Right atrium auricular region (tissue), 2 donors: ENCODE measurements around the gene CNOT6. TPM values are rescaled to one million over a fixed set of nuclear protein-coding genes. Genes with fewer than 3 reads are reported as not detected.

Experiments
- DNase-seq: peaks from one replicate; pipeline ENCODE4 v3.0.0-alpha.2; 2019; ENCODE audit warnings: low spot score
- H3K27ac ChIP-seq, 2 donors: fragments of 200-600 bp; sonication (generic); 1 replicate in 1 of 2; 2 replicates in 1 of 2; pipeline ENCODE4 v1.5.1; 2016 to 2019
- H3K27me3 ChIP-seq, 2 donors: fragments of 200-600 bp; sonication (generic); one replicate each; pipeline versions ENCODE4 v1.5.1 to v1.6.0; 2017 to 2019
- H3K36me3 ChIP-seq: fragments of 200-600 bp; sonication (generic); one replicate; pipeline ENCODE4 v1.5.1; 2016
- H3K4me1 ChIP-seq, 2 donors: fragments of 200-600 bp; sonication (generic); one replicate each; pipeline versions ENCODE4 v1.5.1 to v1.6.0; 2017 to 2019
- H3K4me3 ChIP-seq, 2 donors: fragments of 200-600 bp; sonication (generic); 1 replicate in 1 of 2; 2 replicates in 1 of 2; pipeline ENCODE4 v1.5.1; 2017 to 2019; ENCODE audit warnings: mild to moderate bottlenecking in 1 of 2, moderate library complexity in 1 of 2
- H3K9me3 ChIP-seq, 2 donors: fragments of 200-600 bp; sonication (generic); one replicate each; pipeline ENCODE4 v1.5.1; 2019
- CTCF ChIP-seq, 2 donors: fragments of 200-600 bp; sonication (generic); IDR thresholded peaks; one replicate each; pipeline ENCODE4 v1.5.1; 2019; ENCODE audit warnings: antibody characterized with exemption in 2 of 2
- total RNA-seq, 2 donors: library from RNA; depleted of rRNA; stranded (reverse); fragments of >200 nt; gene quantifications; one replicate each; pipeline ENCODE4 v1.1.0, GENCODE V29; 2016

The CNOT6 gene
- total RNA-seq, 2 donors from 2014 or later, result 7.2 to 7.7 TPM

DNA sequence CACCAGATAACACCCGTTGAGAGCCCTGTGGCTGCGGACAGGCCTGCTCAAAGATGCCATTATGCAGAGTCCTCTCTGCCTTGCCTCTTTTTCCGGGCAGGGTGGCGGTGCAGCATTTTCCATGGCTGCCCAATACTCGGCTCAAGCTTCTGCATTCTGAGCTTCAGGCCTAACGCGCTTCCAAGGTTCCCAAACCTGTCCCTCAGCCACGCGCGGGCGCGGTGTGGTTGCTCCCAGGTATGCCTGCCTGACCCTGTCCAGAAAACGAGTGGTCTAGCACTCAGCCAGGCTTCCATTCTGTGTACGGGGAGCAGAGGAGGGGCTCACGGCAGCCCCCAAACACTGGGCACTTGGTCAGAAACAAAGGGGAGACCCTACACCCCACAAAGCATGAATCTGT lies 27.9 kb upstream of the CNOT6 start:
- H3K9me3 ChIP-seq, result no peaks in the 10 kb centered on the region
- H3K4me3 ChIP-seq, result no peak overlapping the region
- no peak overlapping the region for H3K27ac ChIP-seq
- DNase-seq, result no peak
- H3K27me3 ChIP-seq, result no peaks in the 10 kb centered on the region
- H3K4me1 ChIP-seq, result no peaks in the 10 kb centered on the region
- TF ChIP-seq CTCF (IDR thresholded peaks at IDR 0.05), result no peak
- H3K36me3 ChIP-seq, result no peaks in the 10 kb centered on the region

DNA sequence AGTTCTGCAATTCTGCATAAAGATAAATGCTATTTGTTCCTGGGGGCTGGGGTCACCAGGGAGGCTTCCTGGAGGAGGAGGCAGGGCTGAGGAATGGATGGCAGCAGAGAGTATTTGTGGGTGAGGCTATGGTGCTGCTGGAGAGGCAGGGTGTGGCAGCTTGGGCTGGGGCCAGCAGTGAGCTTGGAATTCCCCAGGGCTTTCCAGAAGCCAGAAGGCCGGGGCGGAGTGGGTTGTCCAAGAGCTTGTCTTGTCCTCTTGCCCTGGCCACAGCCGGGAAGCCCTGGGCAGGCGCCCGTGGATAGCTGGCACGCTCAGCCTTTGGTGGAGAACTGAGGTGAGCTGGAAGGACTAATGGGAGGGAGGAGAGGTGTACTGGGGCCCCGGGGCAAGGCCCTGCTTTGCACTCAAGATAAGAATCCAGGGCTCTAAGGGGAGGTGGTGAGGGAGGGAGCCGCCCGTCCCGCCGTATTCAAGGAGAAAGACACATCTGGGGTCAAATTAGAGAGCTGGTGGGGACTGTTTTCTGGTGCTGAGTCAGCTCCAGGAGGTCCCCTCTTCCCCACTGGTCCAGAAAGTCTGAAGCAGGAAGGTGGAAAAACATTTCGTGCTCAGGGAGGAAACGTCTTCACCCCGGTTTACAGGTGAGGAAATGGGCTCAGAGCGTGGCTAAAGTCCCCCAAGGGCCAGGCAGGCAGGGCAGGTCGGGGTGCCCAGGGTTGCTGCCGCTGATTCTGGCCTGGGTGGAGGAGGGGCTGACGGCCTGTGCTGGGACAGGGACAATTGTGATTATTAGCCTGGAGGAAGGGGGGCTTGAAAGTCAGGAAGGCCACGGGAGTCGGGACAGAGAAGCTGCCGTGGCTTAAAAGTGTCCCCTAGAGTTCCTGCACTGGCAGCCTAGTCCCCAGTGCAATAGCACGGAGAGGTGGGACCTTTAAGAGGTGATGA lies 26.9 kb upstream of the CNOT6 start:
- H3K36me3 ChIP-seq, result no peaks in the 10 kb centered on the region
- no peak overlapping the region for H3K27ac ChIP-seq
- no peaks in the 10 kb centered on the region for H3K4me1 ChIP-seq
- no peak for DNase-seq
- no peaks in the 10 kb centered on the region for H3K9me3 ChIP-seq
- no peak for TF ChIP-seq CTCF (IDR thresholded peaks at IDR 0.05)
- H3K27me3 ChIP-seq, result no peaks in the 10 kb centered on the region
- no peak overlapping the region for H3K4me3 ChIP-seq

DNA sequence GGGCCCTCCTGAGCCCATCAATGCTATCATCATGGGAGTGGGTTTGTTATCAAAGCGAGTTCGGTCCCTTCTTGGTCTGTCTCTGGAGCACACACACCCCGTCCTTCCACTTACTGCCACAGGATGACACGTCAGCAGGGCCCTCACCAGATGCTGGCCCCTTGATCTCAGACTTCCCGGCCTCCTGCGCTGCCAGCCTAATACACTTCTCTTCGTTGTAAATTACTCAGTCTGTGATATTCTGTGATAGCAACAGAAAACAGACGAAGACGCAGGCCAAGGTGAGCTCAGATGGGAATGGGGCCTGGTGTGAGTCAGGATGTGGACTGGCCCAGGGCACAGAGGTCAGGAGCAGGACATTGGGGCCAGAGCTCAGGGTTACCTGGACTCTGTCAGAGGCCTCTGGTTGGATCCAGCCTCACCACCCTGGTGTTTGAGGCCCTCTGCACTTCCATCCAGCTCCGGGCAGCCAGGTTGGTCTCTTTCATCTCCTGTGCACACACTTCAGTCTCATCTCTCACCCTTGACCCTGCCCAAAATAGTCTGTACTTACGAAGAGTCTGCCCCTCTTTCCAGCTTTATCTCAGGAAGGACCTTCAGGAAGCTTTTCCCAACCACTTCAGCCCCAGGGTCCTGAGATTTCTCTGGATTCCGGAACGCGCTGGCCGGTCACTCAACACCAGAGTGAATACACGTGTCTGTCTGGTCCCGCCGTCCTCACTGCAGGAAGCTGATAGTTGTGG lies 26.0 kb upstream of the CNOT6 start:
- Histone ChIP-seq H3K4me1 (no peaks in the 10 kb centered on the region), H3K4me3 (no peak overlapping the region), H3K9me3 (no peaks in the 10 kb centered on the region), H3K27me3 (no peaks in the 10 kb centered on the region), H3K27ac (no peak overlapping the region), H3K36me3 (no peaks in the 10 kb centered on the region)
- TF ChIP-seq CTCF (IDR thresholded peaks at IDR 0.05), result no peak
- DNase-seq, result no peak

DNA sequence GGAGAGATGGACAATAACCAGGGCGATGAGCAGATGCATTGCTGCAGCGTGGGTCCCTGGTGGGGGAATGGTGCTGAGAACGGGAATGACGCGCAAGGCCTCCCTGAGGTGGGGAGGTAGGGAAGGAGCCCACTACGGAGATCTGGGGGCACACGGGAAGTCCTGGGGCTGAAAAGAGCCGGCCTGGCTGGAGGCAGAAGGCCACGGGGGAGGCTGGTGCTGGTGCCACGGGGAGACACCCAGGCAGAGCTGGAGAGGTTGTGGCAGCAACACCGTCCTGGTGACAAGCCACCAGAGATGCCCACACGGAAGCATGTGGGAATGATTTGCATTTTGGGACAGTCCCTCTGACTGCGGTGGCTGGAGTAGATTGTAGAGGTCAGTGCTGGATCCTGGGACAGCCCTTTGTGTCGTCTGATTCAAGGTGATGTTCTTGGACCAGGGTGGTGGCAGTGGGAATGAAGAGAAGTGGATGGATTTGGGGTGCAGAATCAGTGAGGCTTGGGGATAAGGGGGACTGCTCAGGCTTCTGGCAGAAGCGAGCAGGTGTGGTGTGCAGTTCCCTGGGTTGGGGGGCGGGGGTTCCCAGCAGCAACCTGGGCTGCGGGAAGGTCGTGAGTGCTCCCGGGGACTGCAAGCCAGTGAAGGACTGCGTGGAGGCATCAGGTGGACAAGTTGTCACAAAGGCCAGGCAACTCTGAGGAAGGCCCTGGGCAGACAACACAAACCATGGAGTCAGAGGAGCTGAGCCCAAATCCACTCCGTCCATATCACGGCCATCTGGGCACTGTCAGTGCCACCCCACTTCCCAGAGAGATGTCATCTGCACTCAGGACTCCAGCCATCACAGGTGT lies 25.2 kb upstream of the CNOT6 start:
- no peak for TF ChIP-seq CTCF (IDR thresholded peaks at IDR 0.05)
- no peaks in the 10 kb centered on the region for H3K27me3 ChIP-seq
- no peak overlapping the region for H3K27ac ChIP-seq
- H3K36me3 ChIP-seq, result no peaks in the 10 kb centered on the region
- DNase-seq, result no peak
- no peaks in the 10 kb centered on the region for H3K4me1 ChIP-seq
- H3K9me3 ChIP-seq, result no peaks in the 10 kb centered on the region
- no peak overlapping the region for H3K4me3 ChIP-seq

DNA sequence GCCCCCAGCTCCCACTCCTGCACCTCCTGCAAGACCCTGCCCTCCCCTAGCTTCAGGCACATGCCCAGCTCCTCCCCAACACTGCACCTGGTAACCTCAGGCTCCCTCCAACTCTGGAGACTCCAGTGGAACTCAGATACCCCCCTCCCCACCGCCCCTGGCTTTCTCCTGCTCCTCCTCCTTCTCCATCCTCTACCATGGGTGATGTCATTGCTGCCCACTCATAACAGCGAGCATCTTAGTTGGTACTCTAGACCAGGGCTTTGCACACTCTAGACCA lies 24.7 kb upstream of the CNOT6 start:
- H3K4me3 ChIP-seq, result no peak overlapping the region
- no peak for DNase-seq
- TF ChIP-seq CTCF (IDR thresholded peaks at IDR 0.05), result no peak
- no peaks in the 10 kb centered on the region for H3K36me3 ChIP-seq
- H3K4me1 ChIP-seq, result no peaks in the 10 kb centered on the region
- no peaks in the 10 kb centered on the region for H3K9me3 ChIP-seq
- H3K27ac ChIP-seq, result no peak overlapping the region
- no peaks in the 10 kb centered on the region for H3K27me3 ChIP-seq
